Liver (tissue), 9 donors: Measurements from ENCODE around the gene PCDHA2. TPM values are rescaled to one million over a fixed set of nuclear protein-coding genes. Genes with fewer than 3 reads are reported as not detected.
A peak's percentile ranks its signal among the peaks of the same experiment; 100 is the strongest.
"Not testable (repeated sequence)": the region's sequence is repeated elsewhere in the genome, so short reads cannot be mapped to it uniquely, and the experiment has no call there.

ENCODE experiments used
- DNase-seq: peaks from one replicate; pipeline ENCODE4 v3.0.0-alpha.2; 2017; ENCODE audit warnings: low spot score
- H3K27ac ChIP-seq, 2 donors: one replicate each; pipeline ENCODE4 v1.7.0; 2013; ENCODE audit warnings: inconsistent platforms in 2 of 2, low read length in 2 of 2, control low read depth in 1 of 2, low read depth in 1 of 2, mild to moderate bottlenecking in 1 of 2
- H3K27me3 ChIP-seq, 4 donors: one replicate each; pipeline versions ENCODE4 v1.6.1 to v1.7.0; 2013; ENCODE audit warnings: low read length in 3 of 4, inconsistent platforms in 1 of 4, mild to moderate bottlenecking in 1 of 4, moderate library complexity in 1 of 4; ENCODE audit not compliant: control insufficient read depth in 4 of 4, insufficient read depth in 4 of 4
- H3K36me3 ChIP-seq, 4 donors: one replicate each; pipeline versions ENCODE4 v1.6.1 to v1.7.0; 2013; ENCODE audit warnings: low read length in 3 of 4, mild to moderate bottlenecking in 3 of 4, low read depth in 1 of 4, moderate library complexity in 1 of 4; ENCODE audit not compliant: control insufficient read depth in 4 of 4, insufficient read depth in 3 of 4
- H3K4me1 ChIP-seq, 4 donors: one replicate each; pipeline versions ENCODE4 v1.6.1 to v1.7.0; 2013; ENCODE audit warnings: low read length in 3 of 4, mild to moderate bottlenecking in 3 of 4, moderate library complexity in 1 of 4; ENCODE audit not compliant: control insufficient read depth in 4 of 4, insufficient read depth in 4 of 4
- H3K4me3 ChIP-seq, 3 donors: one replicate each; pipeline versions ENCODE4 v1.6.1 to v1.7.0; 2013; ENCODE audit warnings: low read length in 3 of 3, control low read depth in 1 of 3, low read depth in 1 of 3, mild to moderate bottlenecking in 1 of 3
- H3K9ac ChIP-seq, 2 donors: one replicate each; pipeline ENCODE4 v1.7.0; 2013; ENCODE audit warnings: low read length in 2 of 2, mild to moderate bottlenecking in 2 of 2, moderate library complexity in 2 of 2, control low read depth in 1 of 2, low read depth in 1 of 2
- H3K9me3 ChIP-seq, 4 donors: one replicate each; pipeline versions ENCODE4 v1.6.1 to v1.7.0; 2013; ENCODE audit warnings: low read length in 3 of 4; ENCODE audit not compliant: control insufficient read depth in 4 of 4
- CTCF ChIP-seq: fragments of 150-350 bp; IDR thresholded peaks from 2 replicates; pipeline ENCODE4 v1.5.1; 2017; ENCODE audit warnings: improper control_type of control experiment, low read depth, low read length; ENCODE audit not compliant: missing input control
- EGR1 ChIP-seq, 2 donors: IDR thresholded peaks; 2 replicates each; pipeline ENCODE4 v1.6.1; 2016 to 2018; ENCODE audit warnings: antibody characterized with exemption in 2 of 2, low read depth in 2 of 2
- FOXA1 ChIP-seq: IDR thresholded peaks from 2 replicates; pipeline ENCODE4 v1.6.1; 2016; ENCODE audit warnings: antibody characterized with exemption
- GABPA ChIP-seq, 2 donors: IDR thresholded peaks in 1 of 2; conservative IDR thresholded peaks in 1 of 2; 2 replicates each; pipeline ENCODE4 v1.6.1; 2016; ENCODE audit warnings: antibody characterized with exemption in 2 of 2, mild to moderate bottlenecking in 1 of 2, moderate library complexity in 1 of 2
- HNF4A ChIP-seq, 2 donors: conservative IDR thresholded peaks; 2 replicates each; pipeline ENCODE4 v1.6.1; 2016; ENCODE audit warnings: antibody characterized with exemption in 2 of 2, mild to moderate bottlenecking in 2 of 2
- HNF4G ChIP-seq: IDR thresholded peaks from 2 replicates; pipeline ENCODE4 v1.6.1; 2016; ENCODE audit warnings: antibody characterized with exemption
- JUND ChIP-seq, 2 donors: IDR thresholded peaks; 2 replicates each; pipeline ENCODE4 v1.6.1; 2016; ENCODE audit warnings: antibody characterized with exemption in 2 of 2
- NR2F2 ChIP-seq: IDR thresholded peaks from 2 replicates; pipeline ENCODE4 v1.6.1; 2016; ENCODE audit warnings: antibody characterized with exemption
- RAD21 ChIP-seq, 2 donors: IDR thresholded peaks; 2 replicates each; pipeline ENCODE4 v1.6.1; 2016; ENCODE audit warnings: antibody characterized with exemption in 2 of 2, mild to moderate bottlenecking in 2 of 2
- REST ChIP-seq: IDR thresholded peaks from 2 replicates; pipeline ENCODE4 v1.6.1; 2016; ENCODE audit warnings: antibody characterized with exemption, mild to moderate bottlenecking
- ZBTB33 ChIP-seq: IDR thresholded peaks from 2 replicates; pipeline ENCODE4 v1.6.1; 2016; ENCODE audit warnings: antibody characterized with exemption
- WGBS: extraction: QIAGEN DNeasy Blood & Tissue Kit; methylation state at CpG from one replicate; pipeline ENCODE4 v1.1.7; 2013; 5-methylcytosine and 5-hydroxymethylcytosine counted together
- polyA plus RNA-seq, 2 donors: library from polyadenylated mRNA; stranded (reverse) in 1 of 2; unstranded in 1 of 2; fragments of 200-250 nt in 1 of 2; fragments of >200 nt in 1 of 2; fragmentation: Nextera tagmentation in 1 of 2; extraction: Ambion mirVana in 1 of 2; gene quantifications; one replicate each; pipeline versions ENCODE4 v1.2.1 to v1.2.3, GENCODE V29; 2013 to 2015
- total RNA-seq, 2 donors: library from RNA; depleted of rRNA; stranded (reverse); fragments of >200 nt; gene quantifications; one replicate each; pipeline ENCODE4 v1.2.3, GENCODE V29; 2014
- donor health status: healthy.
- donor health status: healthy.
- donor health status: healthy.
- donor health status: healthy.
- donor health status: healthy.

The PCDHA2 gene
- total and polyA plus RNA-seq, 4 donors: not detected

GRCh38 chr5:140801494-140801841 is 6.8 kb downstream of the PCDHA2 start (continued):
- TF ChIP-seq ZBTB33 (no peak), HNF4A (conservative IDR thresholded peaks at IDR 0.05) (no peak), EGR1 (IDR thresholded peaks at IDR 0.05; ENCODE audit: low read depth in 2 of 2) (no peak)

- H3K27ac ChIP-seq, H3K9ac ChIP-seq, H3K4me1 ChIP-seq, H3K36me3 ChIP-seq, DNase-seq, H3K27me3 ChIP-seq: not testable (repeated sequence)
- H3K9me3 ChIP-seq: peaks cover 13 to 40% (median 29%) of the 10 kb centered on the region in 4 donors
- H3K4me3 ChIP-seq: peak overlapping the region in 2 of 3 donors; percentile 2 to 23
- WGBS: 43% methylated on average over 45 of the region's 45 CpGs
Observed at GRCh38 chr5:140802381-140802780, 7.7 kb downstream of the PCDHA2 start.

GRCh38 chr5:140802781-140803271 is 8.2 kb downstream of the PCDHA2 start:
- Histone ChIP-seq H3K36me3 (peaks cover 0 to 5% (median 0%) of the 10 kb centered on the region in 4 donors), H3K27me3 (peaks cover 0 to 2% (median 0%) of the 10 kb centered on the region in 4 donors), H3K4me1 (no peaks in the 10 kb centered on the region), H3K9me3 (peaks cover 18 to 43% (median 32%) of the 10 kb centered on the region in 4 donors), H3K4me3 (no peak overlapping the region), H3K9ac (no peak overlapping the region), H3K27ac (no peak overlapping the region)
- TF ChIP-seq NR2F2 (no peak), HNF4G (no peak), GABPA (IDR thresholded peaks at IDR 0.05 in 1 of 2, conservative IDR thresholded peaks at IDR 0.05 in 1 of 2) (no peak)
- 39% methylated on average over 53 of the region's 53 CpGs for WGBS
- no peak for DNase-seq

- Histone ChIP-seq H3K4me1 (no peaks in the 10 kb centered on the region), H3K27ac (no peak within 1 kb of the TSS), H3K9me3 (peaks cover 29 to 51% (median 36%) of the 10 kb centered on the region in 4 donors), H3K36me3 (no peaks in the 10 kb centered on the region), H3K4me3 (peak within 1 kb of the TSS in 2 of 3 donors; percentile 7 to 8), H3K9ac (no peak within 1 kb of the TSS), H3K27me3 (peaks cover 0 to 2% (median 0%) of the 10 kb centered on the region in 4 donors)
- no peak for DNase-seq
- WGBS: 23% methylated on average over 47 of the region's 47 CpGs
- TF ChIP-seq NR2F2 (no peak), HNF4A (conservative IDR thresholded peaks at IDR 0.05) (no peak), EGR1 (IDR thresholded peaks at IDR 0.05; ENCODE audit: low read depth in 2 of 2) (no peak), FOXA1 (no peak), RAD21 (IDR thresholded peaks at IDR 0.05) (no peak), HNF4G (no peak), REST (no peak), CTCF (no peak), JUND (IDR thresholded peaks at IDR 0.05) (no peak), ZBTB33 (no peak), GABPA (IDR thresholded peaks at IDR 0.05 in 1 of 2, conservative IDR thresholded peaks at IDR 0.05 in 1 of 2) (no peak)
Observed at GRCh38 chr5:140806834-140807775, 12.5 kb downstream of the PCDHA2 start, which contains the start of gene PCDHA4. PCDHA4 (plus strand) TSS chr5:140807068.
